Liver (tissue), 3 donors: ENCODE results near the gene AXIN2.

Experiments used
- ATF3 ChIP-seq: IDR thresholded peaks from 2 replicates; pipeline ENCODE4 v1.6.1; 2016; ENCODE audit warnings: antibody characterized with exemption
- CTCF ChIP-seq: fragments of 150-350 bp; IDR thresholded peaks from 2 replicates; pipeline ENCODE4 v1.5.1; 2017; ENCODE audit warnings: improper control_type of control experiment, low read depth, low read length; ENCODE audit not compliant: missing input control
- EGR1 ChIP-seq, 2 donors: IDR thresholded peaks; 2 replicates each; pipeline ENCODE4 v1.6.1; 2016 to 2018; ENCODE audit warnings: antibody characterized with exemption in 2 of 2, low read depth in 2 of 2
- HNF4A ChIP-seq, 2 donors: conservative IDR thresholded peaks; 2 replicates each; pipeline ENCODE4 v1.6.1; 2016; ENCODE audit warnings: antibody characterized with exemption in 2 of 2, mild to moderate bottlenecking in 2 of 2
- JUND ChIP-seq, 2 donors: IDR thresholded peaks; 2 replicates each; pipeline ENCODE4 v1.6.1; 2016; ENCODE audit warnings: antibody characterized with exemption in 2 of 2
- MAX ChIP-seq: IDR thresholded peaks from 2 replicates; pipeline ENCODE4 v1.6.1; 2016; ENCODE audit warnings: antibody characterized with exemption
- RAD21 ChIP-seq, 2 donors: IDR thresholded peaks; 2 replicates each; pipeline ENCODE4 v1.6.1; 2016; ENCODE audit warnings: antibody characterized with exemption in 2 of 2, mild to moderate bottlenecking in 2 of 2
- REST ChIP-seq: IDR thresholded peaks from 2 replicates; pipeline ENCODE4 v1.6.1; 2016; ENCODE audit warnings: antibody characterized with exemption, mild to moderate bottlenecking
- SP1 ChIP-seq: IDR thresholded peaks from 2 replicates; pipeline ENCODE4 v1.6.1; 2018; ENCODE audit warnings: antibody characterized with exemption, mild to moderate bottlenecking
- TAF1 ChIP-seq: conservative IDR thresholded peaks from 2 replicates; pipeline ENCODE4 v1.6.1; 2016; ENCODE audit warnings: antibody characterized with exemption, mild to moderate bottlenecking
- YY1 ChIP-seq: IDR thresholded peaks from 2 replicates; pipeline ENCODE4 v1.6.1; 2016; ENCODE audit warnings: antibody characterized with exemption, mild to moderate bottlenecking
- ZBTB33 ChIP-seq: IDR thresholded peaks from 2 replicates; pipeline ENCODE4 v1.6.1; 2016; ENCODE audit warnings: antibody characterized with exemption
- donor health status: healthy.
- donor health status: healthy.

DNA sequence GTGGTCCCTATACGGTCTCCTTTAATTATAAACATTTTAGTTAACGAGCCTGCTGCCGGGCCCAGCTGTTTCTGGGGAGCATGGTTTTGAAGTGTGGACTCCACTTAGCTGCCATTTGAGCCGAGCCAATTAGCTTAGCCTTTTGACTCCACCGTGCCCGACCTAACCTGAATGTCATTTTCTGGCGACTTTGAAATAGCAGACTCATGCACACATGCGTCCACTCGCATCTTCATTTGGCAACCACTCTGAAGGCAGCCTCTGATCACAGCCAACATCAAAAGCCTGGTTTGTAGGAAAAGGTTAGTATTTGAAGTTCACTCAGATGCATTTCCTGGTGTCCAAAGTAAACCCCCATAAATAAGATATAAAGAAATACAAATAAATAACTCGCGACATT is 16.8 kb downstream of the AXIN2 start:
- TF ChIP-seq REST (no peak), SP1 (no peak), JUND (IDR thresholded peaks at IDR 0.05) (no peak), YY1 (no peak), CTCF (no peak), HNF4A (conservative IDR thresholded peaks at IDR 0.05) (no peak), EGR1 (IDR thresholded peaks at IDR 0.05; ENCODE audit: low read depth in 2 of 2) (no peak), RAD21 (IDR thresholded peaks at IDR 0.05) (no peak), MAX (no peak), TAF1 (no peak), ATF3 (no peak), ZBTB33 (no peak)
